HepG2 (cell line): ENCODE data around the gene ZBTB8OS.

Experiments used
- BRCA1 ChIP-seq: sonication (generic); formaldehyde crosslinking; IDR thresholded peaks from 2 replicates; pipeline ENCODE4 v1.4.0; 2020; ENCODE audit warnings: missing genetic modification reagents
- EZH2 ChIP-seq: conservative IDR thresholded peaks from 2 replicates; pipeline ENCODE4 v1.6.1; 2012; ENCODE audit warnings: mild to moderate bottlenecking, low read depth, low read length, moderate library complexity
- PAF1 ChIP-seq: IDR thresholded peaks from 2 replicates; pipeline ENCODE4 v1.6.1; 2016; ENCODE audit warnings: missing genetic modification reagents, missing compliant biosample characterization
- RAD21 ChIP-seq: fragments of 450-650 bp; formaldehyde crosslinking; IDR thresholded peaks from 2 replicates; pipeline ENCODE4 v1.5.0; 2020; ENCODE audit warnings: mild to moderate bottlenecking
- SRF ChIP-seq: IDR thresholded peaks from 2 replicates; pipeline ENCODE4 v1.6.1; 2011; ENCODE audit warnings: mild to moderate bottlenecking, low read depth, low read length, moderate library complexity
- ZNF552 ChIP-seq: sonication (generic); formaldehyde crosslinking; IDR thresholded peaks from 2 replicates; pipeline ENCODE4 v1.9.0; 2022; ENCODE audit warnings: missing genetic modification reagents, mild to moderate bottlenecking, borderline replicate concordance
- TF ChIP-seq, protein P1 (sequence below): sonication (generic); formaldehyde crosslinking; IDR thresholded peaks from 2 replicates; pipeline ENCODE4 v1.4.0; 2020; ENCODE audit warnings: missing genetic modification reagents
- TF ChIP-seq, protein P2 (sequence below): sonication (generic); formaldehyde crosslinking; conservative IDR thresholded peaks from 2 replicates; pipeline ENCODE4 v1.4.0; 2020; ENCODE audit warnings: missing genetic modification reagents
- TF ChIP-seq, protein P3 (sequence below): sonication (generic); formaldehyde crosslinking; IDR thresholded peaks from 2 replicates; pipeline ENCODE4 v1.5.0; 2020; ENCODE audit warnings: mild to moderate bottlenecking, missing genetic modification reagents, moderate library complexity

DNA sequence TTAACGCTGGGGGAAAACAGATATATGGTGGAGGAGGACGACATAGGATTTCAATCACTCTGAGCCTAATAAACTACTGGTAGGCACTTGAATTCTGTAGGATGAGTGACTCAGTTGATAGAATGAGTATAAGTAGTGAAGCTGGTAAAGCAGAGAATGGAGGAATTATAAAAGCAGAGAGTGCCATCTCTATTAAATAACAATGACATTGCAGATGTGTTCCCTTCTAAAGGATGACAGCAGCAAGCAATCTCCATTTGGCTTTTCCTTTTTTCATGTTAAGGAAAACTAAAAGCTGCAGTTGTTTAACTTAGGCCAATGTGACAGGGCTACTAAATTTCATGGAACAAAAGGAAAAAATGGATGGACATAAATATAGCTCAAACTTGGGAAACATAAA lies 17.5 kb downstream of the ZBTB8OS start:
- TF ChIP-seq RAD21 (CRISPR knock-in tag), result no peak
- TF ChIP-seq EZH2, result no peak
- TF ChIP-seq SRF, result no peak
- TF ChIP-seq, protein P1, sequence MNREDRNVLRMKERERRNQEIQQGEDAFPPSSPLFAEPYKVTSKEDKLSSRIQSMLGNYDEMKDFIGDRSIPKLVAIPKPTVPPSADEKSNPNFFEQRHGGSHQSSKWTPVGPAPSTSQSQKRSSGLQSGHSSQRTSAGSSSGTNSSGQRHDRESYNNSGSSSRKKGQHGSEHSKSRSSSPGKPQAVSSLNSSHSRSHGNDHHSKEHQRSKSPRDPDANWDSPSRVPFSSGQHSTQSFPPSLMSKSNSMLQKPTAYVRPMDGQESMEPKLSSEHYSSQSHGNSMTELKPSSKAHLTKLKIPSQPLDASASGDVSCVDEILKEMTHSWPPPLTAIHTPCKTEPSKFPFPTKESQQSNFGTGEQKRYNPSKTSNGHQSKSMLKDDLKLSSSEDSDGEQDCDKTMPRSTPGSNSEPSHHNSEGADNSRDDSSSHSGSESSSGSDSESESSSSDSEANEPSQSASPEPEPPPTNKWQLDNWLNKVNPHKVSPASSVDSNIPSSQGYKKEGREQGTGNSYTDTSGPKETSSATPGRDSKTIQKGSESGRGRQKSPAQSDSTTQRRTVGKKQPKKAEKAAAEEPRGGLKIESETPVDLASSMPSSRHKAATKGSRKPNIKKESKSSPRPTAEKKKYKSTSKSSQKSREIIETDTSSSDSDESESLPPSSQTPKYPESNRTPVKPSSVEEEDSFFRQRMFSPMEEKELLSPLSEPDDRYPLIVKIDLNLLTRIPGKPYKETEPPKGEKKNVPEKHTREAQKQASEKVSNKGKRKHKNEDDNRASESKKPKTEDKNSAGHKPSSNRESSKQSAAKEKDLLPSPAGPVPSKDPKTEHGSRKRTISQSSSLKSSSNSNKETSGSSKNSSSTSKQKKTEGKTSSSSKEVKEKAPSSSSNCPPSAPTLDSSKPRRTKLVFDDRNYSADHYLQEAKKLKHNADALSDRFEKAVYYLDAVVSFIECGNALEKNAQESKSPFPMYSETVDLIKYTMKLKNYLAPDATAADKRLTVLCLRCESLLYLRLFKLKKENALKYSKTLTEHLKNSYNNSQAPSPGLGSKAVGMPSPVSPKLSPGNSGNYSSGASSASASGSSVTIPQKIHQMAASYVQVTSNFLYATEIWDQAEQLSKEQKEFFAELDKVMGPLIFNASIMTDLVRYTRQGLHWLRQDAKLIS, result no peak
- no peak for TF ChIP-seq PAF1 (CRISPR knock-in tag)
- TF ChIP-seq BRCA1 (CRISPR knock-in tag), result no peak
- TF ChIP-seq, protein P2, sequence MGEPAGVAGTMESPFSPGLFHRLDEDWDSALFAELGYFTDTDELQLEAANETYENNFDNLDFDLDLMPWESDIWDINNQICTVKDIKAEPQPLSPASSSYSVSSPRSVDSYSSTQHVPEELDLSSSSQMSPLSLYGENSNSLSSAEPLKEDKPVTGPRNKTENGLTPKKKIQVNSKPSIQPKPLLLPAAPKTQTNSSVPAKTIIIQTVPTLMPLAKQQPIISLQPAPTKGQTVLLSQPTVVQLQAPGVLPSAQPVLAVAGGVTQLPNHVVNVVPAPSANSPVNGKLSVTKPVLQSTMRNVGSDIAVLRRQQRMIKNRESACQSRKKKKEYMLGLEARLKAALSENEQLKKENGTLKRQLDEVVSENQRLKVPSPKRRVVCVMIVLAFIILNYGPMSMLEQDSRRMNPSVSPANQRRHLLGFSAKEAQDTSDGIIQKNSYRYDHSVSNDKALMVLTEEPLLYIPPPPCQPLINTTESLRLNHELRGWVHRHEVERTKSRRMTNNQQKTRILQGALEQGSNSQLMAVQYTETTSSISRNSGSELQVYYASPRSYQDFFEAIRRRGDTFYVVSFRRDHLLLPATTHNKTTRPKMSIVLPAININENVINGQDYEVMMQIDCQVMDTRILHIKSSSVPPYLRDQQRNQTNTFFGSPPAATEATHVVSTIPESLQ (CRISPR knock-in tag), result no peak
- no peak for TF ChIP-seq ZNF552
- TF ChIP-seq, protein P3, sequence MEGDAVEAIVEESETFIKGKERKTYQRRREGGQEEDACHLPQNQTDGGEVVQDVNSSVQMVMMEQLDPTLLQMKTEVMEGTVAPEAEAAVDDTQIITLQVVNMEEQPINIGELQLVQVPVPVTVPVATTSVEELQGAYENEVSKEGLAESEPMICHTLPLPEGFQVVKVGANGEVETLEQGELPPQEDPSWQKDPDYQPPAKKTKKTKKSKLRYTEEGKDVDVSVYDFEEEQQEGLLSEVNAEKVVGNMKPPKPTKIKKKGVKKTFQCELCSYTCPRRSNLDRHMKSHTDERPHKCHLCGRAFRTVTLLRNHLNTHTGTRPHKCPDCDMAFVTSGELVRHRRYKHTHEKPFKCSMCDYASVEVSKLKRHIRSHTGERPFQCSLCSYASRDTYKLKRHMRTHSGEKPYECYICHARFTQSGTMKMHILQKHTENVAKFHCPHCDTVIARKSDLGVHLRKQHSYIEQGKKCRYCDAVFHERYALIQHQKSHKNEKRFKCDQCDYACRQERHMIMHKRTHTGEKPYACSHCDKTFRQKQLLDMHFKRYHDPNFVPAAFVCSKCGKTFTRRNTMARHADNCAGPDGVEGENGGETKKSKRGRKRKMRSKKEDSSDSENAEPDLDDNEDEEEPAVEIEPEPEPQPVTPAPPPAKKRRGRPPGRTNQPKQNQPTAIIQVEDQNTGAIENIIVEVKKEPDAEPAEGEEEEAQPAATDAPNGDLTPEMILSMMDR (CRISPR knock-in tag), result no peak
